ENCODE measurements around the gene NLK. TPM values are rescaled to one million over a fixed set of nuclear protein-coding genes. Genes with fewer than 3 reads are reported as not detected.
"Not testable (repeated sequence)": the region's sequence is repeated elsewhere in the genome, so short reads cannot be mapped to it uniquely, and the experiment has no call there.

NLK gene
- total RNA-seq, 4 donors from 2014 or later = 6.2 to 40.5 (median 29.9) TPM

DNA sequence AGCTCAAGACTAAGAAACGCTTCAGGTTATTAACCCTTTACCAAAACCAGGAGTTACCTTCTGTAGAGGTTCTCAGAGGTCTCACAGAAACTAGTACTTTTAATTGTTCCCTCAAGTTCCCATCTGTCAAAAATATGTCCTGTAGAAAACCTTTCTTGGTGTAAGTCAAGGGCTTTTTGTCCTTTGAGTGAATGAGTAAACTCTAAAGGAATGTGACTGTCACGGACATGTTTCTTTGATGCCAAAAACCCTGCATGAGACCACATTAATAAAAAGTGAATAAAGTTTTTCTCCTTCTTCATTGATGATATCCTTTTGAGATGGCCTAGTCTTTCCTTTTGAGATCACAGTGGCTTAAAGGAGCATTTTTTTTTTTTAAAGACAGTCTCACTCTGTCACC is 102.9 kb downstream of the NLK start:
- in situ Hi-C loops (cut with MboI; ENCODE audit: low pct_ligation_motif_present in 1 of 4, low pct_unique_long_range_greater_than_20kb in 1 of 4, low sequenced_read_pairs in 3 of 4) = loop anchor here in 1 of 4 donors (25.0 kb wide), 1 partner anchor 108 kb away; the partner anchor contains the start of gene NLK
- TF ChIP-seq POLR2A (IDR thresholded peaks at IDR 0.05) (no peak), POLR2AphosphoS5 (IDR thresholded peaks at IDR 0.05) (no peak)
- H3K27me3 ChIP-seq = no peaks in the 10 kb centered on the region
- DNase-seq = no peak
- H3K9me3 ChIP-seq = no peaks in the 10 kb centered on the region
- WGBS, 2 donors (ENCODE audit: low coverage in 1 of 2) = 89 to 93% methylated on average over 2 of the region's 2 CpGs
- no peak overlapping the region for H3K4me3 ChIP-seq
- no peak overlapping the region for H3K27ac ChIP-seq
- intact Hi-C loops (cut with DNase I; ENCODE audit: low total_unique reads) = no loop called here
- H3K36me3 ChIP-seq = no peaks in the 10 kb centered on the region
- no peaks in the 10 kb centered on the region for H3K4me1 ChIP-seq

DNA sequence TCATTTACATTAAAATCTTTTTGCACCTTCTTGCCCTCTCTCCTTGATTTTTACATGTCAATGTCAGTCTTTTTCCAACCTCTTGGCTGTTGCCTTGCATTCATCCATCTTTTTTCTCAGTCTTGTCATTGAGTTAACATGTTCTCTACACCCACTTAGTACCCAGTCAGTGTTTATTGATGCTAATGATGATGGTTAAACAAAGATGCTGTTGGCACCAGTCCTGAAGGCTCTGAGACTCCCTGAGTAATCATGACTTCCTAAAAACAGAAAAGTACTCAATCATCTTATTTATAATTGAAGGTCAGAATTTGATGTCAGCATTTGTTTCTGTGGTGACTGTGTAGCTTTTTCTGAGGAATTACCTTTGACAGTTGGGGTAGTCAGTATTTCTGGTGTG is 104.5 kb downstream of the NLK start:
- in situ Hi-C loops (cut with MboI; ENCODE audit: low pct_ligation_motif_present in 1 of 4, low pct_unique_long_range_greater_than_20kb in 1 of 4, low sequenced_read_pairs in 3 of 4) = loop anchor here in 1 of 4 donors (25.0 kb wide), 1 partner anchor 110 kb away; the partner anchor contains the start of gene NLK
- DNase-seq = no peak
- intact Hi-C loops (cut with DNase I; ENCODE audit: low total_unique reads) = no loop called here

DNA sequence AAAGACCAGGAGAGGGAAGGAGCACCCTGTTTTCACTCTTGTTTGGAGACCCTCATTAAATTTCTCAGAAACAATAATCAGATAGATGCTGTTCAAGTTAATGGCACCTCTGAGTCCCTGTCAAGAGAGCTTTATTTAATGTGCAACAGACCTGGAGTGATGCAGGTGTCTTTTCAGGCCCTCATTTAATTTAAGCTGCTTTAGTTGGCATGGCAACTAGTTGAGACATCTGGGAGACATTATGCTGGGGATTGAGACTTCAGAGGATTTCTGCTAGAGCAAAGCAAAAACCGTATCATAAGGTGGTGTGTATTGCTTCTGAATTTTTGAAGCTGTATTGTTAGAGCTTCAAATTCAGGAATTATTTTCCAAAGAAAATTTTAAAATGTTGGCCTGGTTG is 108.5 kb downstream of the NLK start:
- TF ChIP-seq POLR2A (IDR thresholded peaks at IDR 0.05) = no peak
- TF ChIP-seq, protein P1, sequence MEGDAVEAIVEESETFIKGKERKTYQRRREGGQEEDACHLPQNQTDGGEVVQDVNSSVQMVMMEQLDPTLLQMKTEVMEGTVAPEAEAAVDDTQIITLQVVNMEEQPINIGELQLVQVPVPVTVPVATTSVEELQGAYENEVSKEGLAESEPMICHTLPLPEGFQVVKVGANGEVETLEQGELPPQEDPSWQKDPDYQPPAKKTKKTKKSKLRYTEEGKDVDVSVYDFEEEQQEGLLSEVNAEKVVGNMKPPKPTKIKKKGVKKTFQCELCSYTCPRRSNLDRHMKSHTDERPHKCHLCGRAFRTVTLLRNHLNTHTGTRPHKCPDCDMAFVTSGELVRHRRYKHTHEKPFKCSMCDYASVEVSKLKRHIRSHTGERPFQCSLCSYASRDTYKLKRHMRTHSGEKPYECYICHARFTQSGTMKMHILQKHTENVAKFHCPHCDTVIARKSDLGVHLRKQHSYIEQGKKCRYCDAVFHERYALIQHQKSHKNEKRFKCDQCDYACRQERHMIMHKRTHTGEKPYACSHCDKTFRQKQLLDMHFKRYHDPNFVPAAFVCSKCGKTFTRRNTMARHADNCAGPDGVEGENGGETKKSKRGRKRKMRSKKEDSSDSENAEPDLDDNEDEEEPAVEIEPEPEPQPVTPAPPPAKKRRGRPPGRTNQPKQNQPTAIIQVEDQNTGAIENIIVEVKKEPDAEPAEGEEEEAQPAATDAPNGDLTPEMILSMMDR (IDR thresholded peaks at IDR 0.05) = no peak
- no peak for TF ChIP-seq POLR2AphosphoS5 (IDR thresholded peaks at IDR 0.05)
- no peak for TF ChIP-seq EP300 (IDR thresholded peaks at IDR 0.05; ENCODE audit: low read depth)
- no peak for DNase-seq
- Histone ChIP-seq H3K36me3 (peaks cover 0 to 5% (median 0%) of the 10 kb centered on the region in 4 donors), H3K4me3 (no peak overlapping the region), H3K9me3 (no peaks in the 10 kb centered on the region), H3K27me3 (no peaks in the 10 kb centered on the region), H3K4me1 (no peaks in the 10 kb centered on the region), H3K27ac (no peak overlapping the region)
- WGBS, 2 donors (ENCODE audit: low coverage in 1 of 2) = 100% methylated on average over 1 of the region's 1 CpG
- in situ Hi-C loops (cut with MboI; ENCODE audit: low pct_ligation_motif_present in 1 of 4, low pct_unique_long_range_greater_than_20kb in 1 of 4, low sequenced_read_pairs in 3 of 4) = no loop called here
- intact Hi-C loops (cut with DNase I; ENCODE audit: low total_unique reads) = no loop called here

More for the DNA sequence above, 104.5 kb downstream of the NLK start:
- Histone ChIP-seq H3K9me3 (no peaks in the 10 kb centered on the region), H3K27ac (no peak overlapping the region), H3K4me1 (no peaks in the 10 kb centered on the region), H3K36me3 (no peaks in the 10 kb centered on the region), H3K4me3 (no peak overlapping the region), H3K27me3 (no peaks in the 10 kb centered on the region)
- TF ChIP-seq EP300 (IDR thresholded peaks at IDR 0.05; ENCODE audit: low read depth) = no peak
- TF ChIP-seq, protein P1 (IDR thresholded peaks at IDR 0.05) = no peak
- TF ChIP-seq POLR2AphosphoS5 (IDR thresholded peaks at IDR 0.05) = no peak
- TF ChIP-seq POLR2A (IDR thresholded peaks at IDR 0.05) = no peak

DNA sequence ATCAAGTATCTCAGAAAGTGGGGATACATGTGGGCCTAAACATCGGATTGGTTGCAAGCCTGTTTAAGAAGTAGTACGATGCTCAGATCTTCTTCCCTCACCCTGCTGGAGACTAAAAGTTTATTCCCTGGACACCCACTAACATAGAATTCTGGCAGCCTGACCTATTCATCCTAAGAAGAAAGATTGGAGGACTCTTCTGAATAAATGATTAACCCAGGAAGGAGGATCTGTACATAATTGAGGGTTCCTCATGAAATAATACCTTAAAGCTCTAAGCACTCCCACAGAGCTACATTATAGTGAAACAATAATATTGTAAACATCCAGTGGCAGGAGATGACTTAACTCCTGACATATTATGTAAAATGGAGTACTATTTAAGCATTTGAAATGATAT is 111.7 kb downstream of the NLK start:
- no peaks in the 10 kb centered on the region for H3K4me1 ChIP-seq
- DNase-seq = no peak
- no peak overlapping the region for H3K27ac ChIP-seq
- no peak overlapping the region for H3K4me3 ChIP-seq
- WGBS, 2 donors (ENCODE audit: low coverage in 1 of 2) = 58 to 72% methylated on average over 2 of the region's 2 CpGs
- H3K9me3 ChIP-seq = no peaks in the 10 kb centered on the region
- peaks cover 0 to 5% (median 0%) of the 10 kb centered on the region in 4 donors for H3K36me3 ChIP-seq
- in situ Hi-C loops (cut with MboI; ENCODE audit: low pct_ligation_motif_present in 1 of 4, low pct_unique_long_range_greater_than_20kb in 1 of 4, low sequenced_read_pairs in 3 of 4) (no loop called here), intact Hi-C loops (cut with DNase I; ENCODE audit: low total_unique reads) (no loop called here)
- TF ChIP-seq, protein P1 (IDR thresholded peaks at IDR 0.05) = no peak
- TF ChIP-seq POLR2A (IDR thresholded peaks at IDR 0.05) (no peak), POLR2AphosphoS5 (IDR thresholded peaks at IDR 0.05) (no peak), EP300 (IDR thresholded peaks at IDR 0.05; ENCODE audit: low read depth) (no peak)
- no peaks in the 10 kb centered on the region for H3K27me3 ChIP-seq

DNA sequence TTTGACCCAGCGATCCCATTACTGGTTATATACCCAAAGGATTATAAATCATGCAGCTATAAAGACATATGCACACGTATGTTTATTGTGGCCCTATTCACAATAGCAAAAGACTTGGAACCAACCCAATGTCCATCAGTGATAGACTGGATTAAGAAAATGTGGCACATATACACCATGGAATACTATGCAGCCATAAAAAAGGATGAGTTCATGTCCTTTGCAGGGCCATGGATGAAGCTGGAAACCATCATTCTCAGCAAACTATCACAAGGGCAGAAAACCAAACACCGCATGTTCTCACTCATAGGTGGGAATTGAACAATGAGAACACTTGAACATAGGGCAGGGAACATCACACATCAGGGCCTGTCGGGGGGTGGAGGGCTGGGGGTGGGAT is 112.9 kb downstream of the NLK start:
- H3K4me1 ChIP-seq; DNase-seq; H3K9me3 ChIP-seq; H3K4me3 ChIP-seq; intact Hi-C loops (cut with DNase I; ENCODE audit: low total_unique reads); in situ Hi-C loops (cut with MboI; ENCODE audit: low pct_ligation_motif_present in 1 of 4, low pct_unique_long_range_greater_than_20kb in 1 of 4, low sequenced_read_pairs in 3 of 4); H3K27me3 ChIP-seq; H3K36me3 ChIP-seq; H3K27ac ChIP-seq: not testable (repeated sequence)
- WGBS, 2 donors (ENCODE audit: low coverage in 1 of 2) = 86 to 94% methylated on average over 2 to 4 of the region's 4 CpGs

Measured in transverse colon (tissue), 4 donors.